ENCODE data around the gene CAMK4.
"Not testable (repeated sequence)": the region's sequence is repeated elsewhere in the genome, so short reads cannot be mapped to it uniquely, and the experiment has no call there.

CAMK4 gene

DNA sequence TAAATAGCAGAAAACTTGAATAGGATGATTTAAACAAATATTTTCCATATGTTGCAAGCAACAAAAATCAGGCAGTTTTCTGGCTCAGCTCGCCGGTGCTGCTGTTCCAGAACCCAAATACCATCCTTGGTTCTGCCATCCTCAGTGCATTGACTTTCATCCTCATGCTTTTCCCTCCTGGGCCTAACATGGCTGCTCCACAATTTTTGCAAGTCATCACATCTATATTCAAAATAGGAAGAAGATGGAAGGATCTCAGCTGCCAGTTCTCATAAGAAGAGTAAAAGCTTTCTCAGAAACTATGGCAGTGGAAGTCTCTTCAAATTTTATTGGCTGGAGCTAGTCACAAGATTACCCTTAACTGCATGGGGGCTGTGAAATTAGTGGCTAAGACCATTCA, 151.5 kb downstream of the CAMK4 start:
- DNase-seq (ENCODE audit: low read depth in 2 of 3, low spot score in 1 of 3): no peak

DNA sequence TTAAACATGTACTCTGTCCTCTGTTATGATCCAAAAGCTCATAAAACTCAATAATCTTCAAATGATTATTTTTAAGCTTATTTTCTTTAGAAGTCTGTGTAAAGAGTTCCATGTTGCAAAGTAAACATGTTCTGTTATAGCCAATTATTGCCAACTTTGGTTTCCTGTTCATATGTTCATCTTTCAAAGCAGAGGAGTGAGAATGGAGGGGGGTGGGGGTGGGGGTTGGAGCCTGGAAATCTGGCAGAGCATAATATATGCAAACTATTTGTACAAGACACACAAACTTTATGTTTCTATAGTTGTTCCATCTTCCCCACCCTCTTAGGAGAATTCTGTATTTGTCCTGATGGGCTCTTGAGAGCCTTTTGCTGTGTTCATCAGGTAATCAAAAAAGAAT, 153.1 kb downstream of the CAMK4 start:
- no peak for DNase-seq (ENCODE audit: low read depth in 2 of 3, low spot score in 1 of 3)

DNA sequence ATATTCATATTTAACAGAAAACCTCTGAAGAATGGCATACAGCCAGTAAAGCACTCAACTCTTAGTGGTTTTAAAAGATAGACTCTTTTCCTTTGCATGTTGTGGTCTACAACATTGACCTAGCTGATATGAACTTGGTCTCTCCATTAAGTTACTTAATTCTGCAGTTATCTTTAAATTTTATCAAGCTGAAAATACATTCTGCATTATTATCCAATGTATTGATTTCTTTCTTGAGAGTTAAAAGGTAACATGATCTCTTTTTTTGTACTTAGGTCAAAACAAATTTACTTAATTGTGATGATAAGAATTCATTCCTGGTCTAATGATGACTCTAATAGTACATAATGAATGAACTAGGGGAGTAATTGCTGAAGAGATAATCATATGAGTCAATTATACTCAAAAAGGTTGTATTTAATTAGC, 155.2 kb downstream of the CAMK4 start:
- no peak for DNase-seq (ENCODE audit: low read depth in 2 of 3, low spot score in 1 of 3)

DNA sequence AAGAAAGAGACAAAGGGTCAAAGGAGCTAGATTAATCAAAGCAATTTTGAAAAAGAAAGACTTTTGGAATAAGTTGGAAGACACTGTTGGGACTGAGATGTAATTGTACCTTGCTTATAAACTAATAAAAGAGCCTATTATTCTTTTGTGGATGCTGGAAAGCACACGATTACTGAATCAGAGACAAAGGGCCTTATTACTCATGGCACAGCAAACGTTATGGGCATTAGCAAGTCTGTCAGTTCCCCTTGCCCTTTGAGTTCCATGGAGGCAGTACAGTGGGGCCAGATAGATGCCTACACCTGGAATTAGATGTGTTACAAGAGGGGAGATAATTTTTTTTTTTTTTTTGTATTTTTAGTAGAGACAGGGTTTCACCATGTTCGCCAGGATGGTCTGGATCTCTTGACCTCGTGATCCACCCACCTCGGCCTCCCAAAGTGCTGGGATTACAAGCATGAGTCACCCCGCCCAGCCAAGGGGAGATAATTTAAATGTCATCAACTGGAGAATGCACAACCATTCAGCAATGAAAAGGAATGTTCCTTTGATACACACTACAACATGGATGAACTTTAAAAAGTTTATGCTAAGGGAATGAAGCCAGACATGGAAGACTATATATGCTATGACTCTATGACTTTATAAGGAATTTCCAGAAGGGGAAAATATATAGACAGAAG, 159.2 kb downstream of the CAMK4 start:
- DNase-seq (ENCODE audit: low read depth in 2 of 3, low spot score in 1 of 3): no peak

DNA sequence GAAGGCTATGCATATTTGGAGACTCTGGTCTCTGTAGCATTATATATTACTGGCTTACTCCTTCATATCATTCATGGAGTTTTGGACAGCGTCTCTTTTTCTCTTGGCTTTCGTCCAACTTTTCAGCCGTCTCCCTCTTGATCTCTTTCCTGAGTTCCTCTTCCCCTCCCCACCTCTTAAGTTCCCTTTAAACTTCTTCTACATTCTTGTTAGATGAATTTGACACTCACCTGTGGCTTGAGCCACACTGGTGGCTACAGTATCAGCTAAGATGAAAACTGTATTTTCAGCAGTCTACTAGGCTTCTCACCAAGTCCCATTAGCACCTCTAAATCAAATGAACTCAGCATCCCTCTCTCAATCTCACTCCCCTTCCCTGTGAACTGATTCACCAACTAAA, 160.0 kb downstream of the CAMK4 start:
- no peak for DNase-seq (ENCODE audit: low read depth in 2 of 3, low spot score in 1 of 3)

DNA sequence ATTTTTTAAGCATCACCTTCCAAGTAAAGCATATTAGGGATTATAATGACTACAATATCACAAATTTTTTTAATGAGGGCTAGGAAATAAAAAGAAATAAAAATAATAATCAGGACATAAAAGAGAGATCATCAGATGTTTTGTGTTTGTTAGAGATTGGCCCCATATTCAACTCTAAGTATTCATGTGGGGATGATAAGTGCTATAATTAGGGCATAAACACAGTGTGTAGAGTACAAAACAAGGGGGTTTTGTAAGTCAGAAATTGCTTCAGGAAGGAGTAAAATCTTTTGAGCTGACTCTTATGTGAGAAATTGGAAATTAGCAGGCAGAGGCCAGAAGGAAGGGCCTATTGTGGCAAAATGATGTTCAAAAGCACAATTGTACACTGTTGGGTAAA, 160.9 kb downstream of the CAMK4 start:
- no peak for DNase-seq (ENCODE audit: low read depth in 2 of 3, low spot score in 1 of 3)

DNA sequence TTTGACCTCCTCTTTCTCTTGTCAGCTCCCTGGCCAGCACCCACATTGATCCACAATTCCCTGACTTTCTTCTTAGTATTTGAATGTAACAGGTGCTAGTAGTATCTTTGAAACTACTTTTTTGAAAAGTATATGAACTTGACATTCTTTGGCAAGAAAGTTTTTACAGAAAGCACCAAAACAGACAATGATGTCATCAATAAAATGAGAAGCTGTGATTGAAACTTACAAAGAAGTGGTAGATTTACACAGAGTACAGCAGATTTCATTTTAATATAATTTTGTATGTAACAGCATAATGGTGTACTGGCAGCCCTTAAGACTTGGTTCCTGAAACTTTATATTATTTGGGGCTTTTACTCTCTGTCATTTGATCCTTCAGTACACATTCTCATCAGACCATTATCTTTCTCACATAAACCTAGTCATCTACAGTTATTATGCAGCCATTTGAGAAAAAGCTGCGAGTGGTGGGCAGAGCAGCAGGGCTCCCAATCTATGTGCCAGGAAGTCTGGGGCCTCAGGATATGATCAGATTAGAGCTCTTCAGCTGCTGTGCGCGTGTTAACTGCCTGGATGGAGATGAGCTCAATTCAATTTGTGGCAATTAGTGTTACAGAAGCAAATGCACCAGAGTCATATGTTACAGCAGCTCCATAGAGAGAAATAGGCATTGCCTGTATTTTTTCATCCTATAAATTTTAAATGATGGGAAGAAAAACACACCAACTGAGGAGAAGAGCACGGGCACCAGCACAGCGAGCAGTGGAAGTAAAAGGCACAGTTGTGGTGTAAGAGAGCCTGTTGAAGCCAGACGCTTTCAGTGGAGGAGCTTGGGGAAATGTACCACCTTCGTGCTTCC, 162.0 kb downstream of the CAMK4 start:
- DNase-seq (ENCODE audit: low read depth in 2 of 3, low spot score in 1 of 3): no peak

DNA sequence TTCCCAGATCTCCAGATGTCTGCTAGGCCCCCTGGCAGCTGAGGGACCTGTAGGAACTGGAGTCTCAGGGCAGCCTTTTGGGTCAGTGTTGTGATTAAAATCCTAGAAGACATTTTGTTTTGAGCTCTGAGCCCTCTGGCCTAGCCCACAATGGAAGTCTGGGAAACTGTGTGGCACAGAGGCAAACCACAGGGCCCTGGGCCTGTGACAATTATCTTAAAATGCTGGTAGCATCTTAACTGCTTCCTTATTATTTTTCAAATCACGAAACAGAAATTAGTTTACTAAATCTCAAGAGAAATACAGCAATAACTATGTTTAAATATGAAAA, 162.6 kb downstream of the CAMK4 start:
- no peak for DNase-seq (ENCODE audit: low read depth in 2 of 3, low spot score in 1 of 3)

DNA sequence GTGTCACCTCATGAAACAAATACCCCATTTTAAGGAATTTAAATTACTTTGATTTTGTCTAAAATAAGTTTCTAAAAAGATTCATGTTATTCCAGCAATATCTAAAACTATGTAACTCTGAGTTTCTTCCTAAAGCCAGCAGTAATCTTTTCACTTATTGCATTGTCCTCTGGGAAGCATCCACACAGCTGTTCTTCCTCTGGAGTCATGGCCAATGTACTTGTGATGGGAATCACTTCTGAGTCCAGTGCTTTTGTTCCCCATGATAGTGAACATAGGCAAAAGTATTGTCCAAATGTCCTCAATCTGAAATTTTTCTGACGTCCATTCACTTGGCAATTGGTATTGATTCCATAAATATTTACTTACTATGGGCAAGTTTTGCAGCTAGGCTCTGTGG, 163.2 kb downstream of the CAMK4 start:
- DNase-seq (ENCODE audit: low read depth in 2 of 3, low spot score in 1 of 3): no peak

DNA sequence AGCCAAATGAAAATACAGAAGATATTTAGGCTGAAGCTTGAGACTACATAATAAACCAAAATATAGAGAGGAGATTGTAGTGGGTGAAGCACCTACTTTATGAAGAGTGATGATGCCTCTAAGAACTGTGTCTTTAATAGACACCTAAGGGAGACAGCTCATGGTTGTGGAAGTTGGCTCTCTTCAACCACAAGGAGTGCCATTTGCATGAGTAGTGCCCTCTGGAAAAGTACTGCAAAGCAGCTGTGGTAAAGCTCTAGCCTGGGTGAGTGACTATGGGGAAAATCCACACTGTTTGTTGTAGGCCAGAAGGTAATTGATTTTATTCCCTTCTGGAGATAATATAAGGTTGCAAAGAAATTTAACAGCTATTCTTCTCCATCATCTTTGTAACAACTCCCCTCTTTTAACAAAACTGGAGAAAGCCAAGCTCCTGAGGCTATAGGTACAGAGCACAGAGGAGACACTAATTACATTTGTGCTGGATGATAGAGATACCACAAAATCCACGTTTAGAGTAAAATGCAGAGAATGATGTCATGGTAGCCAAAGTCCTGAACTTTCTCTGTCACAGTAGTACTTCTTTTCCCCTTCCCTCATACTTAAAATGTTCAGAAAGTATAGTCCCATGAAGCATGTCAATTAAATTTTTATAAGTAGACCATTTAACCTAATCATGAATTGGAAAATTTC, 165.4 kb downstream of the CAMK4 start:
- no peak for DNase-seq (ENCODE audit: low read depth in 2 of 3, low spot score in 1 of 3)

DNA sequence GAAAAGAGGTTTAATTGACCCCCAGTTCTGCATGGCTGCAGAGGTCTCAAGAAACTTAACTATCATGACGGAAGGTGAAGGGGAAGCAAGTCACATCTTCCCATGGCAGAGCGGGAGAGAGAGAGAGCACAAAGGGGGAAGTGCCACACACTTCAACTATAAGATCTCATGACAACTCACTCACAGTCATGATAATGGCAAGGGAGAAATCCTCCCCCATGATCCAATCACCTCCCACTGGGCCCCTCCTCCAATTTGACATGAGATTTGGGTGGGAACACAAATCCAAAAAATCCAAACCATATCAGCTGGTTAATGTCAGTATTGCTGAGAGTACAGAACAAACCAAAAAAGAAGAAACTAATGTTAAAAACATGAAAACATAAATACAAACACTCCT, 168.0 kb downstream of the CAMK4 start:
- no peak for DNase-seq (ENCODE audit: low read depth in 2 of 3, low spot score in 1 of 3)

DNA sequence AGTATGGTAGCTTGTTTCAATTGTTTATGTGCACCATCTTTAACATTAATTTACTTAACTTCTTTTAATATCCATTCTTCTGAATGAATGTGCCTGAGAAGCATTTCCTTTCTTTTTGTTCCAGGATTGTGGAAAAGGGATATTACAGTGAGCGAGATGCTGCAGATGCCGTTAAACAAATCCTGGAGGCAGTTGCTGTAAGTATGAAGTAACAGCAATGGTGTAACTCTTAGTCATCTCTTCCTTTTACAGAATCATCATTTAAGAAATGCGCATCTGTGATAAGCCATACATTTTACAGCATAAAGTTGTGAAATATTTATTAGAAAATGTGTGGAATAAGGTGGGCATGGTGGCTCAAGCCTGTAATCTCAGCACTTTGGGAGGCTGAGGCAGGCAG, 170.4 kb downstream of the CAMK4 start:
- no peak for DNase-seq (ENCODE audit: low read depth in 2 of 3, low spot score in 1 of 3)

DNA sequence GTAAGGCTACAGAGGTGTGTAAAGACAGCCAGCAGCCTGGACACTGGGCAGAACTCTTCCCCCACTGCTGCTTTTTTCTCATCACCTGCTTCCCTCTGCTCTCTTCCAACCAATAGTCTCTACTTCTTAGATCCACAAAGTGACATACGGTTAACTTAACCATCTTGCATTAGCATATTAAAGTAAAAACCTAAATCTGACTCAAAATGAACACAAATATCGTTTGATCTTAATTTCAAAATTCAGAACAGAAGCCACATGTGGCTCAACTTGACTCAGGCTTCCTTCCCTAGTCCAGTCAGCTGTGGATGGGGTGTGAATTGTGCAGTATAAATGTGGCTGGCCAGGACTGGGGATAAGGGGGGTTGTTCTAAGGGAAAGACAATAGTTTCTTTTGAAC, 173.8 kb downstream of the CAMK4 start:
- DNase-seq (ENCODE audit: low read depth in 2 of 3, low spot score in 1 of 3): no peak

DNA sequence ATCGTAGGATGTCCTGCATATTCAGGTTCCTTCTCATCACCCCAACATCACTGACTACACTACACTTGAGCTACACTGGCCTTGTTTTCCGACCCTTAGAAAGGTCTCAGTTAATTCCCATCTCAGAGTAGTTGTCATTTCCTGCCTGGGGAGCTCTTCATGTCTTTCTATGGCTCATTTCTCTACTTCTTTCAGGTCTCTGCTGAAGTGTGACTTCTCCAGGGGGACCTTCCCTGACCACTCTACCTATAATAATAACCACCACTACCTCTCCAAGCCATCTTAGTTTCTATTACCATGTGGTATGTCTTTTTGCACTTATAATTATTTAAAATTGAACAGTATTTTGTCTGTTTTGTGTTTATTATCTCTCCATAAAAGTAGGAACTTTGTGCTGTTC, 174.9 kb downstream of the CAMK4 start:
- no peak for DNase-seq (ENCODE audit: low read depth in 2 of 3, low spot score in 1 of 3)

DNA sequence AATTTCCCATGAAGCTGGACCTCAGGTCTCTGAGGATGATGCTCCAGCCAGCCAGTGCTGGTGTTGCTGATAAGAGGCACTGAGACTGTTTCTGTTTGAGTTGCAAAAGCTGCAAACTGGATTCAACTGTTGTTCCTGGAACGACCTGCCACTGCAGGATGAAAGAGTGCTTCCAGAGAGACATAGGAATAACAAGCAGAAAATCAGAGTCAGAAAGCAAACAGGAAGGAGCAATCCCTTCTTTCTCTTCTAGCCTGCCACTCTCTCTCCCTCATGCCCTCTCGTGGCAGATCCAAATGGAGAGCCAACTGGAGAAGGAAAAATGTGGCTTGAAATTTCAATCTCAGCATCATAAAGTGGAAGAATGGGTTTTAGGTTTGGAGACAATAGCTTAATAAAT, 177.7 kb downstream of the CAMK4 start:
- no peak for DNase-seq (ENCODE audit: low read depth in 2 of 3, low spot score in 1 of 3)

DNA sequence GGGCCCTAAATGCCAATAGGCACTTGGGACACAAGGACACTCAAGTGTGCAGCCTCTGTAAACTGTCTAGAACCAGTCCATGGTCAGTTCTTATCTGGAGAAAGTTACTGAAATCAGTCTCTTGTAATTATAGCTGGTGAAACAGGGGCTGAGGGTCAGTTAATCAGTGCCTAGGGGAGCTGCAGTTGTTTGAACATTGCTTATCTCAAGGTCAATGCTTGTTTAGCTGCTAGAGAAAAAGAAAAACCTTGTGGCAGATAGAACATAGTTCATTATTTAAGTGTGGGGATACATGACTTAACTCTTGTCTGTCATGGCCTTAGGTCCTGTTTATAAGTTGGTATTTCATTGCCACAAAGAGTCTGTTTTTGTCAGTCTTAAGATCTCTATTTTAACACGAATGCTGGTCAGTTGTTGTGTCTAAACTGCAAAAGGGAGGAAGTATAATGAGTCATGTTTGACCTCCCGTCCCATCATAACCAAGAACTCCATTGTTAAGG, 180.1 kb downstream of the CAMK4 start:
- no peak for DNase-seq (ENCODE audit: low read depth in 2 of 3, low spot score in 1 of 3)

DNA sequence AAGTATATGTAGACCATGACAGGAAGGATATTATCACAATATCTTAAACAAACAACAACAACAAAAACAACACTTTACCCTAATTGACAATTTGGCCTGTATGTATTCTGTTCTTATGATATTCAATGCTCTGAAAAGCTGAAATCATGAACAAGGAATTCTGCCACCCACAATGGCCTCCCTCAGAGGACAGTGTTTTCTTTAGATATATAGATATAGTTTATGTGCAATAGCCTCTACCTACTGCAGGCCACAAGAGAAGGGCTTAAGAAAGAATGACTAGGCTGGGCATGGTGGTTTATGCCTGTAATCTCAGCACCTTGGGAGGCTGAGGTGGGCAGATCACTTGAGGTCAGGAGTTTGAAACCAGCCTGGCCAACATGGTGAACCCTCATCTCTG, 183.4 kb downstream of the CAMK4 start:
- no peak for DNase-seq (ENCODE audit: low read depth in 2 of 3, low spot score in 1 of 3)

DNA sequence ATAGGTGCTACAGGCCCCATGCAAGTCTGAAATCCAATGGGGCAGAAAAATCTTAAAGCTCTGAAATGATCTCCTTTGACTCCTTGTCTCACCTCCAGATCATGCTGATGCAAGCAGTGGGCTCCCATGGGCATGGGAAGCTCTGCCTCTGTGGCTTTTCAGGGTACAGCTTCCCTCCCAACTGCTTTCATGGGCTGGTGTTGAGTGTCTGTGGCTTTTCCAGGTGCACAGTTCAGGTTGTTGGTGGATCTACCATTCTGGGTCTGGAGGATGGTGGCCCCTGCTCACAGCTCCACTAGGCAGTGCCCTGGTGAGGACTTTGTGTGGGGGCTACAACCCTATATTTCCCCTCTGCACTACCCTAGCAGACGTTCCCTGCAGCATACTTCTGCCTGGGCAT, 184.6 kb downstream of the CAMK4 start:
- DNase-seq (ENCODE audit: low read depth in 2 of 3, low spot score in 1 of 3): no peak

DNA sequence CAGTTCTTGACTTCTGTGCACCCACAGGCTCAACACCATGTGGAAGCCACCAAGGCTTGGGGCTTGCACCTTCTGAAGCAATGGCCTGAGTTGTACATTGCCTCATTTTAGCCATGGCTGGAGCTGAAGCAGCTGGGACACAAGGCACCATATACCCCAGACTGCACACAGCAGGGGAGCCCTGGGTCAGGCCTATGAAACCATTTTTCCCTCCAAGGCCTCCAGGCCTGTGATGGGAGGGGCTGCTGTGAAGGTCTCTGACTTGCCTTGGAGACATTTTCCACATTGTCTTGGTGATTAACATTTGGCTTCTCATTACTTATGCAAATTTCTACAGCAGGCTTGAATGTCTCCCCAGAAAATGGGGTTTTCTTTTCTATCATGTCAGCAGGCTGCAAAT, 185.1 kb downstream of the CAMK4 start:
- DNase-seq (ENCODE audit: low read depth in 2 of 3, low spot score in 1 of 3): not testable (repeated sequence)

DNA sequence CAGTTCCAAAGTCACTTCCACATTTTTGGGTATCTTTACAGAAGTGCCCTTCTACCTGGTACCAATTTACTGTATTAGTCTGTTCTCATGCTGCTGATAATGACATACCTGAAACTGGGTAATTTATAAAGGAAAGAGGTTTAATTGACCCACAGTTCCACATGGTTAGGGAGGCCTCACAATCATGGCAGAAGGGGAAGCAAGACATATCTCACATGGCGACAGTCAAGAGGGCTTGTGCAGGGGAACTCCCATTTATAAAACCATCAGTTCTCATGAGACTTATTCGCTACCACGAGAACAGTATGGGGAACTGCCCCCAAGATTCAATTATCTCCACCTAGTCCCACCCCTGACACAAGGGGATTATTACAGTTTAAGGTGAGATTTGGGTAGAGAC, 185.9 kb downstream of the CAMK4 start:
- not testable (repeated sequence) for DNase-seq (ENCODE audit: low read depth in 2 of 3, low spot score in 1 of 3)

DNA sequence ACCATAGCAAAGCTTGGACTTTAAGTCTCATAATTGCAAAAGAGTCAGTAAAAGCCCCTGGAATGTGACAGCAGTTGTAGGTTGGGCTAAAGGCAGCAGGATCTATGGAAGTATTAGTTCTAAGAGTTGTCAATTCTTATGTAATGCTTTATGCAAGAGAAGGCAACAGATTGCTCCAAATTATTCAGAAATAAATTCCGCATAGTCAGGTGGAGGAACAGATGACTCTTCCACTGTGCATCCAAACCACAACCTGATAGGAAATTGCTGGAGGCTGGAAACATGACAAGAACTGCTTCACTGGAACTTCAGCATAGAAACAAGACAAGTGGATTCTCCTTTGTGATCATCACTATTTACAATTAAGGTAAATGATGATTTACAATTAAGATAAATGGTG, 187.1 kb downstream of the CAMK4 start:
- DNase-seq (ENCODE audit: low read depth in 2 of 3, low spot score in 1 of 3): no peak

DNA sequence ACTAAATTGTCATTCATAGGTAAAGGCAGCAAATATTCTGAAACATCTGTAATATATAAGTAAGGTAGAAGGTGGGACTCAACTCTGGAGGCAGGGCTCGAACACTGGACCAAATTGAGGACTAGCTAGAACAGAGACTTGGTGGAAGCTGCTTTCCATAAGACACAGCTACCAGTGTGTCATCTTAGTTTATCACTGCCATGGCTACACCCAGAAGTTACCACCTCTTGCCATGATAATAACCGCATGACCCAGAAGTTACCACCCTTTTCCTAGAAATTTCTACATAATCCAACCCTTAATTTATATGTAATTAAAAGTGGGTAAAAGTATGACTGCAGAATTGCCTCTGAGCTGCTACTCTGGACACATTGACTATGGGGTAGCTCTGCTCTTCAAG, 188.4 kb downstream of the CAMK4 start:
- no peak for DNase-seq (ENCODE audit: low read depth in 2 of 3, low spot score in 1 of 3)

Data from stimulated activated CD4-positive, alpha-beta T cell treated with anti-CD3 and anti-CD28 coated beads, Interleukin-12 subunit alpha, Interleukin-12 subunit beta, amount 100 ng/mL, for 48 hours (primary cell).